SK-N-SH (cell line): ENCODE measurements around the gene PCK1. TPM values are rescaled to one million over a fixed set of nuclear protein-coding genes. Genes with fewer than 3 reads are reported as not detected.

Source experiments
- CTCF ChIA-PET: fragments of 300-600, 350-600 bp; formaldehyde crosslinking; extraction: SDS; loops from one replicate; lab custom pipeline; 2021; lab: Yijun Ruan, JAX
- POLR2A ChIA-PET: fragments of 350-600 bp; sonication (Branson Sonifier 250); formaldehyde crosslinking; extraction: SDS; loops from one replicate; lab custom pipeline; 2020; ENCODE audit warnings: antibody characterized with exemption, inconsistent platforms; lab: Yijun Ruan, JAX
- DNase-seq: peaks from one replicate; pipeline ENCODE4 v3.0.0; 2012
- H2AFZ ChIP-seq: fragments of 200-600 bp; sonication (generic); 2 replicates; pipeline ENCODE4 v1.8.1; 2016; ENCODE audit warnings: antibody characterized with exemption, mild to moderate bottlenecking, low read depth
- H3F3A ChIP-seq: fragments of 200-600 bp; sonication (generic); replicated peaks from 2 replicates; pipeline ENCODE3; 2016; ENCODE audit warnings: antibody characterized with exemption, mild to moderate bottlenecking; ENCODE audit not compliant: insufficient read depth
- H3K27ac ChIP-seq, 2 experiments: fragments of 200-500 bp in 1 of 2; fragments of 200-600 bp in 1 of 2; sonication (Bioruptor generic) in 1 of 2; sonication (generic), shearing (Covaris generic) in 1 of 2; 2 replicates each; pipeline versions ENCODE4 v1.5.1 to v1.6.1; 2014 to 2016; ENCODE audit warnings: low read depth in 2 of 2, inconsistent platforms in 1 of 2, low read length in 1 of 2, mild to moderate bottlenecking in 1 of 2, mixed read lengths in 1 of 2
- H3K27me3 ChIP-seq: fragments of 200-600 bp; sonication (generic), shearing (Covaris generic); 2 replicates; pipeline ENCODE4 v1.6.1; 2016; ENCODE audit warnings: mixed run types; ENCODE audit not compliant: insufficient read depth
- H3K36me3 ChIP-seq, 2 experiments: fragments of 200-500 bp in 1 of 2; fragments of 200-600 bp in 1 of 2; sonication (Bioruptor generic) in 1 of 2; sonication (generic) in 1 of 2; replicated peaks in 1 of 2; 2 replicates each; pipeline versions ENCODE3 to v1.5.1; 2014 to 2016; ENCODE audit warnings: low read length in 1 of 2, mild to moderate bottlenecking in 1 of 2; ENCODE audit not compliant: insufficient read depth in 2 of 2, control insufficient read depth in 1 of 2
- H3K4me1 ChIP-seq, 2 experiments: fragments of 200-500 bp in 1 of 2; fragments of 200-600 bp in 1 of 2; sonication (Bioruptor generic) in 1 of 2; sonication (generic), shearing (Covaris generic) in 1 of 2; 2 replicates each; pipeline versions ENCODE4 v1.5.1 to v1.6.1; 2014 to 2016; ENCODE audit warnings: low read depth in 1 of 2, low read length in 1 of 2, mixed run types in 1 of 2; ENCODE audit not compliant: insufficient read depth in 2 of 2, control insufficient read depth in 1 of 2
- H3K4me2 ChIP-seq: fragments of 200-600 bp; sonication (generic), shearing (Covaris generic); 2 replicates; pipeline ENCODE4 v1.6.1; 2017; ENCODE audit warnings: mixed run types
- H3K4me3 ChIP-seq, 2 experiments: fragments of 200-500 bp in 1 of 2; fragments of 200-600 bp in 1 of 2; sonication (Bioruptor generic) in 1 of 2; sonication (generic), shearing (Covaris generic) in 1 of 2; 2 replicates each; pipeline versions ENCODE4 v1.5.1 to v1.8.1; 2014 to 2016; ENCODE audit warnings: low read depth in 2 of 2, inconsistent platforms in 1 of 2, low read length in 1 of 2, mild to moderate bottlenecking in 1 of 2, mixed read lengths in 1 of 2, moderate library complexity in 1 of 2
- H3K79me2 ChIP-seq: fragments of 200-600 bp; sonication (generic); 2 replicates; pipeline ENCODE4 v1.8.1; 2017; ENCODE audit warnings: mild to moderate bottlenecking; ENCODE audit not compliant: insufficient read depth
- H3K9ac ChIP-seq: fragments of 200-600 bp; sonication (generic); 2 replicates; pipeline ENCODE4 v1.6.1; 2017; ENCODE audit warnings: mixed run types
- H3K9me2 ChIP-seq: fragments of 200-600 bp; sonication (generic); 2 replicates; pipeline ENCODE4 v1.6.1; 2017; ENCODE audit warnings: mixed run types
- H3K9me3 ChIP-seq: fragments of 200-600 bp; sonication (generic); 2 replicates; pipeline ENCODE4 v1.6.1; 2017; ENCODE audit warnings: mixed run types, mild to moderate bottlenecking, moderate library complexity
- H4K20me1 ChIP-seq: fragments of 200-600 bp; sonication (generic); 2 replicates; pipeline ENCODE4 v1.6.1; 2017; ENCODE audit warnings: mild to moderate bottlenecking, mixed run types; ENCODE audit not compliant: insufficient read depth
- CHD2 ChIP-seq: fragments of 150-350 bp; IDR thresholded peaks from 2 replicates; pipeline ENCODE4 v1.6.1; 2018; ENCODE audit warnings: low read length; ENCODE audit not compliant: partially characterized antibody
- ELF1 ChIP-seq: IDR thresholded peaks from 2 replicates; pipeline ENCODE4 v1.4.0; 2012
- EP300 ChIP-seq, 2 experiments: IDR thresholded peaks; 2 replicates each; pipeline versions ENCODE4 v1.4.0 to v1.6.1; 2012; ENCODE audit warnings: borderline replicate concordance in 1 of 2, low read depth in 1 of 2, low read length in 1 of 2
- EZH2phosphoT487 ChIP-seq: fragments of 200-600 bp; sonication (generic); IDR thresholded peaks from 2 replicates; pipeline ENCODE4 v1.6.1; 2017; ENCODE audit warnings: low read depth, mixed run types, mild to moderate bottlenecking, antibody characterized with exemption, moderate library complexity, borderline replicate concordance
- FOXJ3 ChIP-seq: sonication (generic); formaldehyde crosslinking; IDR thresholded peaks from 2 replicates; pipeline ENCODE4 v1.5.1; 2020; ENCODE audit warnings: mild to moderate bottlenecking, missing genetic modification reagents
- JUND ChIP-seq: IDR thresholded peaks from 2 replicates; pipeline ENCODE4 v1.4.0; 2012
- MEF2A ChIP-seq: IDR thresholded peaks from 2 replicates; pipeline ENCODE4 v1.4.0; 2012; ENCODE audit warnings: low read depth, borderline replicate concordance
- MXI1 ChIP-seq: IDR thresholded peaks from 2 replicates; pipeline ENCODE4 v1.6.1; 2012; ENCODE audit warnings: mild to moderate bottlenecking, low read depth, low read length, improper control_type of control experiment
- NRF1 ChIP-seq: IDR thresholded peaks from 2 replicates; pipeline ENCODE4 v1.6.1; 2012; ENCODE audit warnings: low read depth, mild to moderate bottlenecking, low read length
- POLR2AphosphoS5 ChIP-seq: IDR thresholded peaks from 2 replicates; pipeline ENCODE4 v1.6.1; 2012; ENCODE audit warnings: low read depth, low read length
- RAD21 ChIP-seq: IDR thresholded peaks from 2 replicates; pipeline ENCODE4 v1.6.1; 2012; ENCODE audit warnings: mild to moderate bottlenecking, low read length
- RFX5 ChIP-seq: IDR thresholded peaks from 2 replicates; pipeline ENCODE4 v1.6.1; 2012; ENCODE audit warnings: mild to moderate bottlenecking, improper control_type of control experiment, low read length
- RXRA ChIP-seq: IDR thresholded peaks from 2 replicates; pipeline ENCODE4 v1.4.0; 2012; ENCODE audit warnings: low read depth, mild to moderate bottlenecking, borderline replicate concordance
- SIN3A ChIP-seq: IDR thresholded peaks from 2 replicates; pipeline ENCODE4 v1.6.1; 2012; ENCODE audit warnings: low read depth, mild to moderate bottlenecking, low read length, moderate library complexity, borderline replicate concordance
- SMC3 ChIP-seq: IDR thresholded peaks from 2 replicates; pipeline ENCODE4 v1.6.1; 2012; ENCODE audit warnings: low read depth, low read length, improper control_type of control experiment
- TAF1 ChIP-seq: IDR thresholded peaks from 2 replicates; pipeline ENCODE4 v1.6.1; 2012; ENCODE audit warnings: low read depth, mild to moderate bottlenecking, low read length, moderate library complexity, borderline replicate concordance
- USF1 ChIP-seq: IDR thresholded peaks from 2 replicates; pipeline ENCODE4 v1.4.0; 2012; ENCODE audit warnings: low read depth, borderline replicate concordance
- YY1 ChIP-seq: IDR thresholded peaks from 2 replicates; pipeline ENCODE4 v1.4.0; 2012; ENCODE audit warnings: low read depth, mild to moderate bottlenecking
- WGBS: methylation state at CpG from one replicate; pipeline ENCODE4 v1.1.6; 2017; ENCODE audit warnings: low lambda C conversion rate; 5-methylcytosine and 5-hydroxymethylcytosine counted together
- polyA plus RNA-seq, 3 experiments: library from polyadenylated mRNA; depleted of rRNA; stranded (reverse); fragments of >200 nt; gene quantifications; 2 replicates each; pipeline ENCODE4 v1.2.3, GENCODE V29; 2012
- TF ChIP-seq, protein P1 (sequence below): IDR thresholded peaks from 2 replicates; pipeline ENCODE4 v1.6.1; 2012; ENCODE audit warnings: mild to moderate bottlenecking, low read depth, low read length, moderate library complexity
- TF ChIP-seq, protein P2 (sequence below): IDR thresholded peaks from 2 replicates; pipeline ENCODE4 v1.4.0; 2012; ENCODE audit warnings: low read depth

Gene PCK1
- polyA plus RNA-seq, 1 of the 3 experiments (the other 2 are of a cell fraction): not detected

DNA sequence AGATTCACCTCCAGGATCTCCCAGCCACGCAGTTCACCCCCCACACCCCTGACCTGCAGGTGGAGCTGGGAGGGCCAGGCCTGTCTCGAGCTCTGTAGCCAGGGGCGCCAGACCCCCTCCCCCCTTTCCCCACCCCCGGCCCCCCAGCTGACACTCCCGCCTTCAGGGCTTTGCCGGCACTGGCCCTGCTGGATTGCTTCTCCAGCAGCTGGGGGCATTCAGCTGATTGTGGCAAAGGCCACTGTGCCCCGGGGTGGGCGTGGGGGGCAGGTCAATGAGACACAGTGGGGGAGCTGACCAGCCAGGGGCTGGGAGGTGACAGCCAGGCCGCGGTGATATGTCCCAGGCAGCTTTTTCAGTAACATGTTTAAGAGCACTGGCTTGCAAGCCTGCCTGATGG is 37.1 kb downstream of the PCK1 start:
- H3K4me3 ChIP-seq: no peak overlapping the region
- CTCF ChIA-PET: interaction anchor here (1.2 to 21.1 kb wide), 16 partner anchors 9 to 1241 kb away, joined by 4 to 403 read pairs (median 18); partner anchors contain the start of gene ZBP1

More for the DNA sequence above, 37.1 kb downstream of the PCK1 start:
- H3K9me2 ChIP-seq: no peaks in the 10 kb centered on the region
- H3K27me3 ChIP-seq: no peaks in the 10 kb centered on the region; the same call in 1 of the 2 replicates
- no peak overlapping the region for H3K4me2 ChIP-seq
- no peaks in the 10 kb centered on the region for H4K20me1 ChIP-seq
- H3K4me1 ChIP-seq: peaks cover 0 to 9% of the 10 kb centered on the region in 2 experiments; a peak in 1 of 4 replicates
- no peaks in the 10 kb centered on the region for H3K9me3 ChIP-seq
- H3K79me2 ChIP-seq: no peaks in the 10 kb centered on the region
- H3K9ac ChIP-seq: no peak overlapping the region
- H3K36me3 ChIP-seq: no peaks in the 10 kb centered on the region
- no peak for TF ChIP-seq ELF1
- TF ChIP-seq USF1: no peak
- no peak for TF ChIP-seq NRF1
- no peak for TF ChIP-seq JUND
- no peak for TF ChIP-seq POLR2AphosphoS5
- no peak for TF ChIP-seq RXRA
- TF ChIP-seq YY1: no peak
- no peak for TF ChIP-seq CHD2
- no peak for TF ChIP-seq SIN3A
- TF ChIP-seq SMC3: no peak
- TF ChIP-seq, protein P1, sequence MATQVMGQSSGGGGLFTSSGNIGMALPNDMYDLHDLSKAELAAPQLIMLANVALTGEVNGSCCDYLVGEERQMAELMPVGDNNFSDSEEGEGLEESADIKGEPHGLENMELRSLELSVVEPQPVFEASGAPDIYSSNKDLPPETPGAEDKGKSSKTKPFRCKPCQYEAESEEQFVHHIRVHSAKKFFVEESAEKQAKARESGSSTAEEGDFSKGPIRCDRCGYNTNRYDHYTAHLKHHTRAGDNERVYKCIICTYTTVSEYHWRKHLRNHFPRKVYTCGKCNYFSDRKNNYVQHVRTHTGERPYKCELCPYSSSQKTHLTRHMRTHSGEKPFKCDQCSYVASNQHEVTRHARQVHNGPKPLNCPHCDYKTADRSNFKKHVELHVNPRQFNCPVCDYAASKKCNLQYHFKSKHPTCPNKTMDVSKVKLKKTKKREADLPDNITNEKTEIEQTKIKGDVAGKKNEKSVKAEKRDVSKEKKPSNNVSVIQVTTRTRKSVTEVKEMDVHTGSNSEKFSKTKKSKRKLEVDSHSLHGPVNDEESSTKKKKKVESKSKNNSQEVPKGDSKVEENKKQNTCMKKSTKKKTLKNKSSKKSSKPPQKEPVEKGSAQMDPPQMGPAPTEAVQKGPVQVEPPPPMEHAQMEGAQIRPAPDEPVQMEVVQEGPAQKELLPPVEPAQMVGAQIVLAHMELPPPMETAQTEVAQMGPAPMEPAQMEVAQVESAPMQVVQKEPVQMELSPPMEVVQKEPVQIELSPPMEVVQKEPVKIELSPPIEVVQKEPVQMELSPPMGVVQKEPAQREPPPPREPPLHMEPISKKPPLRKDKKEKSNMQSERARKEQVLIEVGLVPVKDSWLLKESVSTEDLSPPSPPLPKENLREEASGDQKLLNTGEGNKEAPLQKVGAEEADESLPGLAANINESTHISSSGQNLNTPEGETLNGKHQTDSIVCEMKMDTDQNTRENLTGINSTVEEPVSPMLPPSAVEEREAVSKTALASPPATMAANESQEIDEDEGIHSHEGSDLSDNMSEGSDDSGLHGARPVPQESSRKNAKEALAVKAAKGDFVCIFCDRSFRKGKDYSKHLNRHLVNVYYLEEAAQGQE: no peak
- no peak for TF ChIP-seq TAF1
- no peak for TF ChIP-seq MEF2A
- TF ChIP-seq, protein P2, sequence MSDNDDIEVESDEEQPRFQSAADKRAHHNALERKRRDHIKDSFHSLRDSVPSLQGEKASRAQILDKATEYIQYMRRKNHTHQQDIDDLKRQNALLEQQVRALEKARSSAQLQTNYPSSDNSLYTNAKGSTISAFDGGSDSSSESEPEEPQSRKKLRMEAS: no peak
- no peak for TF ChIP-seq RAD21
- TF ChIP-seq RFX5: no peak
- TF ChIP-seq EZH2phosphoT487: no peak
- TF ChIP-seq FOXJ3 (CRISPR knock-in tag): no peak
- no peak for TF ChIP-seq MXI1
- TF ChIP-seq EP300 (IDR thresholded peaks at IDR 0.05; ENCODE audit: borderline replicate concordance in 1 of 2, low read depth in 1 of 2, low read length in 1 of 2): no peak
- peaks cover 4% of the 10 kb centered on the region for H3F3A ChIP-seq
- no peak overlapping the region for H3K27ac ChIP-seq
- POLR2A ChIA-PET: no interaction called here
- DNase-seq: peak; percentile 39
- 53% methylated on average over 4 of the region's 10 CpGs for WGBS
- no peak overlapping the region for H2AFZ ChIP-seq
